GM10847 (cell line): Measurements from ENCODE around the gene FAXC.

ENCODE experiments used
- POLR2A ChIP-seq: IDR thresholded peaks from 2 replicates; pipeline ENCODE4 v1.6.1; 2011; ENCODE audit not compliant: insufficient read length; ENCODE audit errors: extremely low read depth

The FAXC gene

DNA sequence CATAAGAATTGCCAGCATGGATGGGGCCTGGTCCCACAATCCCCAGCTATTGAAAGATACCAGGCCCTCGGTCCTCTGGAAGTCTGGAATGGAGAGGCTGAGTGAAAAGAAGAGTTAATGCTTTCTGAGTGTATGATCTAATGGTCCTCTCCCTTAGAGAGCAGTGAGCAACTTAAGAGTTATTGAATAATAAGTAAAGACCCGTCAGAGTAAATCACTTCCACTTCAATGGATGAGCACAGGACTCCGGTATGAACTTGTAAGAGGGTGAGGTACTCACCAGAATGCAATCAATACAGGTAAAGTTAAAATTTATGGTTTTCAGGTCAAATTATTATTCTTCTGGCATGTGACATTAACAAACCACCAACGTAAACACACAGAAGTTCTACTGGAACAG lies 39.9 kb downstream of the FAXC start:
- TF ChIP-seq POLR2A, result no peak

DNA sequence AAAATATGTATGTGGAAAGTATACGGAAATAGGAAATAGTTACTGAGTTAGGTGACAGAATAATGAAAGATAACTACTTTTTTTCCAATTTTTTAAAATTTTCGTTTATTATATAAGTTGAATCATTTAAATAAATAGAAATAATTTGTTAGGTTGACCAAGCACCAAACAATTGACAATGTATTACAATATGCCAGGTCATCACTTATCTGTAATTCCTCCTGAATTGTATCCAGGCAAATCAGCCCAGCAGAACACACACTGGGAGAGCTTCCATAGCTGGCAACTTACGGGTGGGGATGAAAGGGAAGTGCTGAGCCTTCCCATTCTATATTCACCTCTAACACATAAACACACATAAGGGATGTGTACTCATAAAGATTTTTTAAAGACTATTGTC lies 40.7 kb downstream of the FAXC start:
- no peak for TF ChIP-seq POLR2A

DNA sequence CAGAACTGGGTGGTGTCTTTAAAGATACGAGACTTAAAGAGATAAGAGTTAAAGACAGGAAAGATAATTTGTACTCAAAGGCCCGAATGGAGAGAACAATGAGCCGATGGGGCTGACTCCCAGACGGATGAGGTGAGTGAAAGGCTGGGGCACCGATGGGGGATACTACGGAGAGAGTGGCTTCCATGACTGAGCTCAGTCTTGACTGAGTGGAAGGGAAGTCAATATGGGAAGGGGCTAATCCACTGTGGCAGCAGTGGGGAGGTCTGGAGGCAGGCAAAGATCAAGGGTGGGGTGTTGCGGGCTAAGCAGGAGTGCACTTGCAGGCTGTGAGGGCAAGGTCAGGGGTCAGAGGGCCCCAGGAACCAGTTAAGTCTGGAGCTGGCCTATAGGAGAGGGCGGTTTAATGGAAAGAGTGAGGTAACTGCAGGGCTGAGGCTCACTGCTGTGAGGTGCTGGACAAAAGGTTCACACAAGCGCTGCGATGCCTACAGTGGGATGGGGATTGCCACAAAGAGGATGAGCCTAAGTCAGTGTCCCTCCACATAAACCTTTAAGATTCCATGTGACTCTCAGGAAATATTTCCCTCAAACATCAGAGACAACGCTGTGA lies 42.1 kb downstream of the FAXC start:
- no peak for TF ChIP-seq POLR2A

DNA sequence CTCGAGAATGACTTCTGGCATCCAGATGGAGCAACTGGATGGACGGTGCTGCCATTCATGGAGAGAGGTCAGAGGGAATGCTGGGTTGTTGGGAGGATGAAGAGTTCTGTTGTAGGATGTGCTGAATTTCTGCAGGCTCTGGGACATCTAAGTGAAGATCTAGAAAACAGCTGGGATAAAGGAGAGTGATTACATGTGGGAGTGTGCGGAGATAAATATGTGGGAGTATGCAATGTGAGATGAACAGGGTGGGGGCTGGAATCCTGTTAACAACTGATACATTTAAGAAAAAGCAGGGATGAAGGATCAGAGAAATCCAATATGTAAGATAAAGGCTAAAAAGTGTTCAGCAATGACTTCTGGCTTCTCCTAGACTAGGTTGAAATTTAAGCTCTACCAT lies 43.1 kb downstream of the FAXC start:
- no peak for TF ChIP-seq POLR2A

DNA sequence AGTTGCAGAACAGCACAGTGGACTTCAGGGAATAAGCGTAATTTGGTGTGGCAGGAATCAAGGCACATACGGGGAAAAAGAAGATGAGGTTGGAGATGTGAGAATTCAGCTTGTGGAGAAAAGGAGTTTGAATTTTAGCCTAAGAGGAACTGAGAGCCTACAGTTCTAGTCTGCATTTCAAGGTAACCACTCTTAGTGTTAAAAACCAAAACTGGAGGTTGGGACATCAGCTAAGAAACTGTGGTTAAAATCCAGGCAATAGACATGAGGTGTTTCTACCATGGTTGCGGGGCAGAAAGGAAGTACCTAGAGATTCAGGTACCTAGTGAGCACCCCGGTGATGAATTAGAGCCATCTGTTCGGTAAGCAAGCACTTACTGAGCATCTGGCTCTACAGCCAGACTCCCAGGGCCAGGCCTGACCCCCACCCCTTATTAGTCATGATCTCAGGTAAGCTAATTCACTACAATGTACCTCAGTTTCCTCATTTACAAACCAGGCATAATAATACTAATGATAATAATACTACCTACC lies 44.4 kb downstream of the FAXC start:
- TF ChIP-seq POLR2A, result no peak

DNA sequence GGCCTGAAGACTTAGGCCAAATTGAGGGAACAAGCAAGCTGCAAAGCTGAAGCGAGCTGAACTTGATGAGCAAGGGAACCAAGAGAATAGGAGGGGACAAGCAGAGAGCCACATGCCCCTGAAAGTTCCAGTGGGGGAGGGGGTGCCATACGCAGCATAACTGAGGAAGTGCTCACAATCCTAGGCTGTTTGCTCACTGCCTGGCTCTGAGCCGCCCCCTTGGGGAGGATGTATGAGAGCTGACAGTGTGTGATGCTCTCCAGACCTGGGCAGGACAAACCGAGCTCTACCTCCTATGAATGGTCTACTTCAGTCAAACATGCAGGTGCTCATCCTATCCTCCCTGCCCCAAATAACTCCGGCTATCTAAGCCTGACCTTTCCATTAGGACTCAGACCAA lies 52.1 kb downstream of the FAXC start:
- TF ChIP-seq POLR2A, result no peak

DNA sequence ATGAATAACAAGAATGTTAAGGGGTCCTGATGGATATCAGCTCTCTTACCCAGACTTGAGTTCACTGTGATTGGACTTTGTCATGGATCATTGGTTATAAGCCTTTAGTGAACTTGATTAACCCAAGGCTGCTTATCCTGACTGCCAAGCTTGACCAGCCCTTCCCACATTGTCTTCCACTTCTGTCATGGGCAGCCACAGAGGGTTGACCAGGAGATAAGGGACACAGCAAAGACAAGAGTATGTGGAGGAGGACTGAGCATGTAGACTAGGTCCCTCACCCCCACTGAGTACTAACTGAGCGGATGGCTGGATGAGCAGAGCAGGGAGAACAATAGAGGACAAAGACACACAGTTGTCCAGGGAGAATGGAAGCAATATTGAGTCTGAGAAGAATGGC lies 52.5 kb downstream of the FAXC start:
- TF ChIP-seq POLR2A, result no peak

DNA sequence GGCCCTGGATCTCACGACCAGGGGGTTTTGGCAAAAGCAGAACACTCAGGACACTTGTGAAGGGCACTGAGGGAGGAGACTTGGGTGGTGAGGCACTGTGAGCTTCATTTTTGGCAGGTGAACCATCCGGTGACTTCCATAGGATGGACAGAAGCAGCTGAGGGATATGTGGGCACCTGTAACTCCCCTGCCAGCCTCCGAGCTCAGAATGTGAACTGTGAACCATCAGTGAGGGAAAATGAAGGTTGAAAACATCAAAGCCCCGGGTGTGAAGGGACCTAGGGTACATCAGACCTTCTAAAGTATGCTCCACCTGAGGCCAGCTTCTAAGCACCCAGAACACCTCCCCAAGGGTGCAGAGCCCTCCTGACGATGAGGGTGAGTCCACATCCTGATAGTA lies 53.2 kb downstream of the FAXC start:
- TF ChIP-seq POLR2A, result no peak

DNA sequence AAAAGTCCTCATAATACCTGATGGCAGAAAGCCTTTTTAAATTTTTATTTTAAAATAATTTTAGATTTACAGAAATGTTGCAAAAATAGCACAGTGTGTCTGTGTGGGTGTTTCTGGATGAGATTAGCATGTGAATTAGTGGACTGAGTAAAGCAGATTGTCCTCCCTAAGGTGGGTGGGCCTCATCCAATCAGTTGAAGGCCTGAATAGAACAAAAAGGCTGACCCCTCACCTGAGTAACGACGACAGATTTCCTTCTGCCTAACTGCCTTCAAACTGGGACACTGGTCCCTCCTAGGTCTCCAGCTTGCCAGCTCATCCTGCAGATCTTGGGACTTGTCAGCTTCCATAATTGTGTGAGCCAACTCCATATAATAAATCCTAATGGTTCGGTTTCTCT lies 54.2 kb downstream of the FAXC start:
- TF ChIP-seq POLR2A, result no peak

DNA sequence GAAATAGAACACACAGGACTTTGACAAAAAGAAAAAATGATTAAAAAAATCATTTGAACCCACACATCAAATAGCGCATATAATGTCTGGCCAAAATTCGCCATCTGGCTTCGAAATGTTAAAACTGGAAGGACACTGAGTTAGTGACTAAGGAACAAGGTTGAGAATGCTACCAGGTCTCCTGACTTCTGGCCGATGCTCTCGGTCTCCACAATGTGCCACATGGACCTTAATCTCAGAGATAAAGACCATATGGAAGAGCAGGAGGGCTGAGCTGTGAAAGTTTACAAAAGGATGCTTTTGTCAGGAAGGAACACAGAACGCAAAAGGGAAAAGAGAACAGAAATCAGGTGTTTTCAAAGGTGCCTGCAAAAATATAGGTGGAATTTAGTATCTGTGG lies 54.7 kb downstream of the FAXC start:
- TF ChIP-seq POLR2A, result no peak

DNA sequence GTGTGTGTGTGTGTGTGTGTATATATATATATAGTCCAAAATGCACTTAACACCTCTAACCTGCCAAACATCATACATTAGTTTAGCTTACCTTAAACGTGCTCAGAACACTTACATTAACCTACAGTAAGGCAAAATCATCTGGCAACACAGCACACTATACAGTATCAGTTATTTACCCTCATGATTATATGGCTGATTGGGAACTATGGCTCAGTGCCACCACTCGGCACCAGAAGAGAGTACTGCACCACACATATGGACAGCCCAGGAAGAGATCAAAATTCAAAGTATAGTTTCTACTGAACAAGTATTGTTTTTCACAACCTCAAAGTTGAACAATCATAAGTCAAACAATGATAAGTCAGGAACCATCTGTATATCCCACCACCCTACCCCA lies 59.8 kb downstream of the FAXC start:
- no peak for TF ChIP-seq POLR2A

DNA sequence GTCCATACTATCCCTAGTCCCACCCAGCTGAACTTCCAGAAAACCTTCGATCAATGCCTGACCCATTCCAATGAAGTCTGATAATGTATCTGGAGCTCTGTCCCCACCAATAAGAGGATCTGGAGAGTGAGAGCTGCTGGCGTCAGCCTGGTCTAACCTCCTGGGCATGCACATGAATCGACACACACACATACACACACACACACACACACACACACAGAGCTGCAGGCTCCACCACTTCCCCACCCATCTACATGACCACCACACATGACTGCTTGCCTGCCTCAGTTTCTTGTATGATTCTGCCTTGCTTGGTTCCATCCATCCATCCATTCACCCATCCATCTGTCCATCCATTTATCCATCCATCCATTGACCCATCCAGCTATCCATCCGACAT lies 60.8 kb downstream of the FAXC start:
- TF ChIP-seq POLR2A, result no peak

DNA sequence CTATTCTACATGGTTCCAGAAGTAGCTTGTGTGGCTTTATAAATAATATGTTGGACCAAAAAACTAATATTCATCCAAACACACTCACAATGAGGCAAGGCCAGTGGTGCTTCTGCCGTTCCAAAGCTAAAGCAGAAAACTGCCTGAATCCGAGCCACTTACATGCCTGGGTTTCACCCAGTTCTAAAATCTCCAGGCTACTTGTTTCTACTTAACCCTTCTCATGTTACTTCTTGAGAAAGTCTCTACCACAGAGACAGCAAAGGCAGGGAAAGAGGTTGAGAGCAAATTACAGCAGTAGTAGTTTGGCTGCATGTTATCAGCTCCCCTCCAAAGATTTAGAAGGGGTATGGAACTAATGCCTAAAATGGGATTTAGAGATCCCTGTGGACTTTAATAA lies 62.0 kb downstream of the FAXC start:
- TF ChIP-seq POLR2A, result no peak

DNA sequence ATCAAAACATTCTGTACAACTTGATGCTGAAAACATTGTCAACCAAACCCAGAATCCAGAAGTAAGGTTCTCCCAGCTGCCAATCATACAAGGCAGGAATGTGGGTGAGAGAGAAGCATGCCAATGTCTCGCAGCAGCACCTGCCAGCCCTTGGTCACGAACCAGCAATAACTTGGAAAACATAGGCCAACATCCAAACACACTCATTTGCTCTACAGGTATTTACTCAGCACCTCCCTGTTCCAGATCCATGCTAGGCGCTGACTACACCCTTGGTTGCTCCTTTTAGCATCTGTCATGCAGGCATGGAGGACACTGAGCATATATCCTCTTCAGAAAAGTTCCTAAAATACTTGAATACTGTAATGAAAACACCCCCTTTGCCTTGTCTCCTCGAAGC lies 63.6 kb downstream of the FAXC start:
- no peak for TF ChIP-seq POLR2A

DNA sequence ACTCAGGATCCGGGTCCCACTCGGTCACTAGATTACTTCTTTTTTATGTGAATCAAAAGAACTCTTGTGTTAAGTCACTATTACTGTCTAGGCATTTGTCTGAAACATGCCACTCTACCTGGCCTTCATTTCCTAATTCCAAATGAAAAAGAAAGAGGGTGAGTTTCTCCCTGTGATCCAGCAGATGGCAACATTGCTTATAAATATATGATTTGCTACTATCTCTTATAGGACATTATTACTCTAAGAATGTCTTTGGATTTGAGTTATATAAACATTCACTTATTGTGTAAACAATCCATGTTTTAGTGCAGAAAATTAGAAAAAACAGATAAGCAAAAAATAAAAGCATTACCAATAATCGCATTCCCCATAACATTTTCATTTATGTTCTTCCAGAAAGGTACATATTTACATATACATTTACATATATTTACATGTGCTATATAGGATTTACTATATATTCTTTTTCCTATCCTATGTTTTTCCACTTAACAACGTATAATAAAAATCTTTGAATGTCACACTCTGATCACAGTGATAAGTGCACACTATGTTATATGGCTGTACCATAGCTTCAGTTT lies 66.9 kb downstream of the FAXC start:
- no peak for TF ChIP-seq POLR2A

DNA sequence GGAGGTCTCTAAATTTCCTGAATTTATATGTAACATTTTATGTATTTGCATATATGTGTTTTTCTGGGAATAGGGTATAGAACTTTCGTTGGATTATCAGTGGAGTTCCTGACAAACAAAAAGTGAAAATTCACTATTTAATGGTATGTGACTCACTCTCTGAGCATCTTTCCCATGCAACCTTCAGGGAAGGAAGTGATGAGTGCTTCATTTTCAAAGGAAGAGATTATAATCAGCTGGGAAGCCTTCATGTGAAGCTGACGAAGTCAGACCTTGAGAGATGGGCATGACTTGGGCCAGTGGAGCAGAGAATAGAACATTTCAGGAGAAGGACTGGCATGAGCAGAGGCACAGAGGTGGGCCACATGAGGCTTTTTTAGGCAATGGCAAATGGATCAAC lies 72.7 kb downstream of the FAXC start:
- TF ChIP-seq POLR2A, result no peak

DNA sequence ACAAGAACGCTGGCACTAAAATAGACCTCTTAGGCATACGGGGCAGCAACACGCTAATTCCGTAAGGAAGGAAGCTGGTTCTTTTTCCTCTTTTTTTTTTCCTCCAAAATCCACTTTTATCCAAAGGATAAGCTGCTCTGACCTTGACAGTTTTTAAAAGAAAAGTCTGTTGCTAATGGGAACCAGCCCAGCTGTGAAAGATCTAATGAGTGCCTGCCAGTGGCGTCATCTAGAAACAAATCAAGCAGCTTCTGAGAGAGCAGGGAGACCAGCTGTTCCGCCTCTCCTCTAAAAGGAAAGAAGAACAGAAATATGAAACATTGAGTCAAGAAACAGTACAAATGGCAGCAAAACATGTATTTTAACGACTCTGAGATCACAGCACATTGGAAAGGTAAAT lies 78.6 kb downstream of the FAXC start:
- no peak for TF ChIP-seq POLR2A
